ENCODE data around the gene STING1. TPM values are rescaled to one million over a fixed set of nuclear protein-coding genes. Genes with fewer than 3 reads are reported as not detected.

The STING1 gene
- total and polyA plus RNA-seq, 2 of the 8 experiments (the other 6 are each of a cell fraction or from before 2014, with no cell fraction given), result 0.26 to 0.47 TPM

DNA sequence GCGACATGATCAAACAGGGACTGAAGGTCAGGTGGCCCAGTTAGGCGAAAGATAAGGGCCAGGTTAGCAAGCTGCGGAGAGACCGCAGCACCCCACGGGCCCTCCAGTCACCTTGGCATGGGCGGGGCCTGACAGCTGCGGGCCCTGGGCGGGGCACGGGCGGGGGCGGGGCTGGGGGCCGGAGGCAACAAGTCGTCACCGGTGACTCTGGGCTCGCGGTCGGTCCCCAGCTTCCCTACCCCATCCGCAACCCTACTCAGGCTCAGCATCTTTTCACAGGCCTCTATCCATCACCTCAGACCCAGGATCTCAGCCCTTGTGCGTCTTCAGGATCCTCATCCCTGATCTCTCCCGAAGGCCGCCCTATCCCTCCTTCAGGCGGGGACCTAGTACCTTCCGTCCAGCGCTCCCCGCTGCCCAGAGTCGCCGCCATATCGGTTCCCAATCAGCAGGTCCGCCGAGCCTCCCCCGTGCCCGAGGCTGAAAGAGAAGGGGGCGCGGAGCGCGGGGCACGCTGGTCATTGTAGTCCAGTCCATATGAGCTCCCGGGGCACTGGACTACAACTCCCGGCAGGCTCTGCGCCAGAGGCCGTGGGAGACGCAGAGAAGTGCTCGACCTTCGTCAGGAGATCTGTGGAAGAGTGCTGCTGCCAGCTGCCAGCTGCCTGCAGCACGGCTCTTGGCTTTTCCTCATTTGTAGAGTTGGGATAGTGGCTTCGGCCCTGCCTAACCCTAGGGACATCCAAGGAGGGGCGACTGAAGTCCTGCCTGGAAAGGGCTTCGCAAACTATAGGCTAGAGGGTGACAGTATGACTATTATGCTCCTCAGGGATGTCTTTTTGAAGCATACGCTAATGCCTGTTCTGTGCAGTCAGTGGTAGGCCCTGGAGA is 43.3 kb downstream of the STING1 start, which contains the start of gene DNAJC18:
Gene DNAJC18, minus strand, starts transcription at position 513 of the 891 bp plus-strand sequence. Its CDS starts 80 bp downstream, at position 433.
- DNase-seq (ENCODE audit: low read depth in 1 of 2, low spot score in 2 of 2), result peak; percentile 76 to 97
- Histone ChIP-seq H2AFZ (ENCODE audit: low read length) (peak within 1 kb of the TSS; percentile 96), H2BK12ac (ENCODE audit: low read depth, low read length) (no peak within 1 kb of the TSS), H3K79me2 (ENCODE audit: control insufficient read depth in 1 of 2, insufficient read depth in 2 of 2, low read length in 2 of 2) (no peaks in the 10 kb centered on the region), H3K4me3 (ENCODE audit: extremely low read depth in 1 of 4, insufficient read depth in 2 of 4, low read depth in 3 of 4, low read length in 4 of 4) (peak within 1 kb of the TSS; percentile 77 to 89 (median 84)), H3K79me1 (ENCODE audit: low read depth, low read length) (no peaks in the 10 kb centered on the region), H3K56ac (replicated peaks; ENCODE audit: insufficient read length, low read depth, low read length) (no peak within 1 kb of the TSS), H3K36me3 (ENCODE audit: control insufficient read depth in 2 of 4, insufficient read depth in 4 of 4, low read length in 3 of 4) (peaks cover 0 to 6% (median under 1%) of the 10 kb centered on the region in 4 experiments; a peak in 2 of 8 replicates), H3K4me1 (replicated peaks in 1 of 4; ENCODE audit: control insufficient read depth in 3 of 4, insufficient read depth in 4 of 4, low read length in 3 of 4) (peaks cover 0 to 8% (median 2%) of the 10 kb centered on the region in 4 experiments; a peak in 4 of 7 replicates), H2BK5ac (ENCODE audit: low read depth, low read length) (peak within 1 kb of the TSS; percentile 84), H3K14ac (ENCODE audit: insufficient read length) (no peak within 1 kb of the TSS), H4K8ac (ENCODE audit: extremely low read depth, insufficient read depth, low read length) (peak within 1 kb of the TSS; percentile 96; the same call in 1 of the 2 replicates), H2BK20ac (ENCODE audit: low read length) (no peak within 1 kb of the TSS), H4K91ac (replicated peaks; ENCODE audit: insufficient read length, low read length) (peak within 1 kb of the TSS; percentile 88), H4K20me1 (replicated peaks in 1 of 2; ENCODE audit: control insufficient read depth in 1 of 2, insufficient read depth in 2 of 2, low read length in 2 of 2) (no peaks in the 10 kb centered on the region), H3K27me3 (replicated peaks in 1 of 4; ENCODE audit: control insufficient read depth in 3 of 4, extremely low read depth in 1 of 4, insufficient read depth in 3 of 4, low read length in 3 of 4) (no peaks in the 10 kb centered on the region), H2BK15ac (ENCODE audit: low read length) (no peak within 1 kb of the TSS), H3K27ac (ENCODE audit: low read depth, low read length) (peak within 1 kb of the TSS; percentile 93; the same call in 1 of the 2 replicates), H3K23ac (ENCODE audit: insufficient read length) (no peak within 1 kb of the TSS), H3K9me3 (ENCODE audit: insufficient read depth in 2 of 2, low read depth in 1 of 2, low read length in 1 of 2) (no peaks in the 10 kb centered on the region), H3K4me2 (ENCODE audit: insufficient read depth in 1 of 2, low read depth in 2 of 2, low read length in 2 of 2) (peak within 1 kb of the TSS; percentile 72 to 99), H3K9ac (replicated peaks in 1 of 4; ENCODE audit: extremely low read depth in 1 of 4, low read depth in 3 of 4, low read length in 3 of 4) (peak within 1 kb of the TSS in 3 of 4 experiments; percentile 93 to 96 (median 94); a peak in 6 of 7 replicates), H3K18ac (ENCODE audit: extremely low read depth, low read length) (peak within 1 kb of the TSS; percentile 99), H2BK120ac (replicated peaks; ENCODE audit: low read depth, low read length) (no peak within 1 kb of the TSS), H3K4ac (replicated peaks; ENCODE audit: insufficient read length, low read depth, low read length) (no peak within 1 kb of the TSS), H4K5ac (ENCODE audit: insufficient read length, low read depth, low read length) (peak within 1 kb of the TSS; percentile 97), H2AK5ac (ENCODE audit: low read depth, low read length) (no peak within 1 kb of the TSS), H3K23me2 (ENCODE audit: low read depth, low read length) (peaks cover 4% of the 10 kb centered on the region; the same call in 1 of the 2 replicates)
- ChIA-PET POLR2A (ENCODE audit: partially characterized antibody) (interaction anchor here (0.5 to 3.3 kb wide), 29 partner anchors 9 to 399 kb away, joined by 3 to 16 read pairs (median 4); partner anchors contain the start of genes ECSCR, PAIP2, SPATA24 and UBE2D2), CTCF (ENCODE audit: partially characterized antibody) (interaction anchor here (0.8 to 4.7 kb wide), 9 partner anchors 17 to 327 kb away, joined by 3 to 53 read pairs (median 4); no protein-coding TSS in a partner anchor)
- no peak for FAIRE-seq
- 5% methylated on average over 38 of the region's 49 CpGs; no CpG with 5 or more reads in 1 of the 2 experiments for WGBS, 2 experiments (ENCODE audit: extremely low coverage in 1 of 2, insufficient coverage in 1 of 2, insufficient read length in 1 of 2, insufficient replicate concordance in 2 of 2, low coverage in 1 of 2, low lambda C conversion rate in 2 of 2, missing lambda C conversion rate in 1 of 2)
- TF ChIP-seq KDM5A (IDR thresholded peaks at IDR 0.05; ENCODE audit: low read length), result no peak
- peak; percentile 64 for TF ChIP-seq ASH2L (IDR thresholded peaks at IDR 0.05; ENCODE audit: low read length)
- peak; percentile 83 for TF ChIP-seq POLR2AphosphoS5 (IDR thresholded peaks at IDR 0.05; ENCODE audit: low read depth, low read length)
- TF ChIP-seq HDAC2 (IDR thresholded peaks at IDR 0.05; ENCODE audit: borderline replicate concordance in 1 of 2, low read depth in 2 of 2, low read length in 2 of 2), result 0 out of 4 replicates have a peak, but pooled peaks of 1 of the 2 experiments have one; percentile 54
- TF ChIP-seq CEBPB (IDR thresholded peaks at IDR 0.05; ENCODE audit: low read depth, low read length), result no peak
- TF ChIP-seq POLR2A (IDR thresholded peaks at IDR 0.05; ENCODE audit: control extremely low read depth in 1 of 2, low read depth in 2 of 2, low read length in 2 of 2), result peak; percentile 86 to 87
- no peak for TF ChIP-seq ZNF274 (IDR thresholded peaks at IDR 0.05; ENCODE audit: borderline replicate concordance, extremely low read depth, low read length)
- TF ChIP-seq CHD2 (IDR thresholded peaks at IDR 0.05; ENCODE audit: low read length), result 0 out of 2 replicates have a peak, but pooled peaks have one; percentile 51
- TF ChIP-seq SP2 (IDR thresholded peaks at IDR 0.05; ENCODE audit: low read length), result no peak
- peak; percentile 50 for TF ChIP-seq CREB1 (IDR thresholded peaks at IDR 0.05)
- TF ChIP-seq SIRT6 (IDR thresholded peaks at IDR 0.05; ENCODE audit: low read length), result no peak
- peak; percentile 52; the same call in 1 of the 2 replicates for TF ChIP-seq RBBP5 (IDR thresholded peaks at IDR 0.05; ENCODE audit: borderline replicate concordance, low read depth, low read length)
